Liver (tissue), 9 donors: ENCODE results near the gene COL15A1. TPM values are rescaled to one million over a fixed set of nuclear protein-coding genes. Genes with fewer than 3 reads are reported as not detected.
A peak's percentile ranks its signal among the peaks of the same experiment; 100 is the strongest.

Experiments
- DNase-seq: peaks from one replicate; pipeline ENCODE4 v3.0.0-alpha.2; 2017; ENCODE audit warnings: low spot score
- H3K27ac ChIP-seq, 2 donors: one replicate each; pipeline ENCODE4 v1.7.0; 2013; ENCODE audit warnings: inconsistent platforms in 2 of 2, low read length in 2 of 2, control low read depth in 1 of 2, low read depth in 1 of 2, mild to moderate bottlenecking in 1 of 2
- H3K27me3 ChIP-seq, 4 donors: one replicate each; pipeline versions ENCODE4 v1.6.1 to v1.7.0; 2013; ENCODE audit warnings: low read length in 3 of 4, inconsistent platforms in 1 of 4, mild to moderate bottlenecking in 1 of 4, moderate library complexity in 1 of 4; ENCODE audit not compliant: control insufficient read depth in 4 of 4, insufficient read depth in 4 of 4
- H3K36me3 ChIP-seq, 4 donors: one replicate each; pipeline versions ENCODE4 v1.6.1 to v1.7.0; 2013; ENCODE audit warnings: low read length in 3 of 4, mild to moderate bottlenecking in 3 of 4, low read depth in 1 of 4, moderate library complexity in 1 of 4; ENCODE audit not compliant: control insufficient read depth in 4 of 4, insufficient read depth in 3 of 4
- H3K4me1 ChIP-seq, 4 donors: one replicate each; pipeline versions ENCODE4 v1.6.1 to v1.7.0; 2013; ENCODE audit warnings: low read length in 3 of 4, mild to moderate bottlenecking in 3 of 4, moderate library complexity in 1 of 4; ENCODE audit not compliant: control insufficient read depth in 4 of 4, insufficient read depth in 4 of 4
- H3K4me3 ChIP-seq, 3 donors: one replicate each; pipeline versions ENCODE4 v1.6.1 to v1.7.0; 2013; ENCODE audit warnings: low read length in 3 of 3, control low read depth in 1 of 3, low read depth in 1 of 3, mild to moderate bottlenecking in 1 of 3
- H3K9ac ChIP-seq, 2 donors: one replicate each; pipeline ENCODE4 v1.7.0; 2013; ENCODE audit warnings: low read length in 2 of 2, mild to moderate bottlenecking in 2 of 2, moderate library complexity in 2 of 2, control low read depth in 1 of 2, low read depth in 1 of 2
- H3K9me3 ChIP-seq, 4 donors: one replicate each; pipeline versions ENCODE4 v1.6.1 to v1.7.0; 2013; ENCODE audit warnings: low read length in 3 of 4; ENCODE audit not compliant: control insufficient read depth in 4 of 4
- FOXA1 ChIP-seq: IDR thresholded peaks from 2 replicates; pipeline ENCODE4 v1.6.1; 2016; ENCODE audit warnings: antibody characterized with exemption
- GABPA ChIP-seq, 2 donors: IDR thresholded peaks in 1 of 2; conservative IDR thresholded peaks in 1 of 2; 2 replicates each; pipeline ENCODE4 v1.6.1; 2016; ENCODE audit warnings: antibody characterized with exemption in 2 of 2, mild to moderate bottlenecking in 1 of 2, moderate library complexity in 1 of 2
- HNF4G ChIP-seq: IDR thresholded peaks from 2 replicates; pipeline ENCODE4 v1.6.1; 2016; ENCODE audit warnings: antibody characterized with exemption
- JUND ChIP-seq, 2 donors: IDR thresholded peaks; 2 replicates each; pipeline ENCODE4 v1.6.1; 2016; ENCODE audit warnings: antibody characterized with exemption in 2 of 2
- NR2F2 ChIP-seq: IDR thresholded peaks from 2 replicates; pipeline ENCODE4 v1.6.1; 2016; ENCODE audit warnings: antibody characterized with exemption
- RAD21 ChIP-seq, 2 donors: IDR thresholded peaks; 2 replicates each; pipeline ENCODE4 v1.6.1; 2016; ENCODE audit warnings: antibody characterized with exemption in 2 of 2, mild to moderate bottlenecking in 2 of 2
- RXRA ChIP-seq, 2 donors: IDR thresholded peaks; 2 replicates each; pipeline ENCODE4 v1.6.1; 2017 to 2018; ENCODE audit warnings: antibody characterized with exemption in 2 of 2, mild to moderate bottlenecking in 1 of 2
- SP1 ChIP-seq: IDR thresholded peaks from 2 replicates; pipeline ENCODE4 v1.6.1; 2018; ENCODE audit warnings: antibody characterized with exemption, mild to moderate bottlenecking
- WGBS: extraction: QIAGEN DNeasy Blood & Tissue Kit; methylation state at CpG from one replicate; pipeline ENCODE4 v1.1.7; 2013; 5-methylcytosine and 5-hydroxymethylcytosine counted together
- polyA plus RNA-seq, 2 donors: library from polyadenylated mRNA; stranded (reverse) in 1 of 2; unstranded in 1 of 2; fragments of 200-250 nt in 1 of 2; fragments of >200 nt in 1 of 2; fragmentation: Nextera tagmentation in 1 of 2; extraction: Ambion mirVana in 1 of 2; gene quantifications; one replicate each; pipeline versions ENCODE4 v1.2.1 to v1.2.3, GENCODE V29; 2013 to 2015
- total RNA-seq, 2 donors: library from RNA; depleted of rRNA; stranded (reverse); fragments of >200 nt; gene quantifications; one replicate each; pipeline ENCODE4 v1.2.3, GENCODE V29; 2014
- TF ChIP-seq, protein P1 (sequence below): IDR thresholded peaks from 2 replicates; pipeline ENCODE4 v1.6.1; 2016; ENCODE audit warnings: antibody characterized with exemption
- TF ChIP-seq, protein P2 (sequence below): IDR thresholded peaks from 2 replicates; pipeline ENCODE4 v1.6.1; 2016; ENCODE audit warnings: antibody characterized with exemption
- TF ChIP-seq, protein P3 (sequence below): fragments of 150-350 bp; IDR thresholded peaks from 2 replicates; pipeline ENCODE4 v1.5.1; 2017; ENCODE audit warnings: improper control_type of control experiment, low read depth, low read length; ENCODE audit not compliant: missing input control
- TF ChIP-seq, protein P4 (sequence below): IDR thresholded peaks from 2 replicates; pipeline ENCODE4 v1.6.1; 2016; ENCODE audit warnings: antibody characterized with exemption, mild to moderate bottlenecking
- TF ChIP-seq, protein P5 (sequence below): IDR thresholded peaks from 2 replicates; pipeline ENCODE4 v1.6.1; 2016; ENCODE audit warnings: antibody characterized with exemption
- donor health status: healthy.
- donor health status: healthy.
- donor health status: healthy.
- donor health status: healthy.
- donor health status: healthy.

Gene COL15A1
- total and polyA plus RNA-seq, 4 donors, result 0.10 to 0.42 (median 0.24) TPM

DNA sequence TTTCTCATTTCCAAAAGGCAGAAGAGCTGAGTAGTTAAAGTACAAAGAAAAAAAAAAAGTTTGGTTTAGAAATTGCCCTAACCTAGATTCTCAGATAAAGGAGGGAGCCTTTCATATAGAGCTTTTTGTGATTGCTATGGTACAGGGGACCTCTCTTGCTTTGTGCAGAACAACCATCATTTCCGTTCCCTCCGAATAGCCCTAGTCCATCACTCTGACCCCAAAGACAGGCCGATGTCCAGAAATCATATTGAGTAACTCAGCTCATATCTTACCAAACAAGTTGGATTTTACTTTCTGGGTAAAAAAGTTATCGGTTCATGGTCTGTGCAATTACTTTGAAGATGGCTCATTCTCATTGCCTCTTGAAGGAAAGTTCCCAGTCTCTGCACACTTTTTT lies 36.7 kb upstream of the COL15A1 start (continued):
- TF ChIP-seq, protein P1, sequence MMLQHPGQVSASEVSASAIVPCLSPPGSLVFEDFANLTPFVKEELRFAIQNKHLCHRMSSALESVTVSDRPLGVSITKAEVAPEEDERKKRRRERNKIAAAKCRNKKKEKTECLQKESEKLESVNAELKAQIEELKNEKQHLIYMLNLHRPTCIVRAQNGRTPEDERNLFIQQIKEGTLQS, result no peak
- TF ChIP-seq RAD21 (IDR thresholded peaks at IDR 0.05), result no peak
- no peak for TF ChIP-seq JUND (IDR thresholded peaks at IDR 0.05)
- no peak for TF ChIP-seq GABPA (IDR thresholded peaks at IDR 0.05 in 1 of 2, conservative IDR thresholded peaks at IDR 0.05 in 1 of 2)

DNA sequence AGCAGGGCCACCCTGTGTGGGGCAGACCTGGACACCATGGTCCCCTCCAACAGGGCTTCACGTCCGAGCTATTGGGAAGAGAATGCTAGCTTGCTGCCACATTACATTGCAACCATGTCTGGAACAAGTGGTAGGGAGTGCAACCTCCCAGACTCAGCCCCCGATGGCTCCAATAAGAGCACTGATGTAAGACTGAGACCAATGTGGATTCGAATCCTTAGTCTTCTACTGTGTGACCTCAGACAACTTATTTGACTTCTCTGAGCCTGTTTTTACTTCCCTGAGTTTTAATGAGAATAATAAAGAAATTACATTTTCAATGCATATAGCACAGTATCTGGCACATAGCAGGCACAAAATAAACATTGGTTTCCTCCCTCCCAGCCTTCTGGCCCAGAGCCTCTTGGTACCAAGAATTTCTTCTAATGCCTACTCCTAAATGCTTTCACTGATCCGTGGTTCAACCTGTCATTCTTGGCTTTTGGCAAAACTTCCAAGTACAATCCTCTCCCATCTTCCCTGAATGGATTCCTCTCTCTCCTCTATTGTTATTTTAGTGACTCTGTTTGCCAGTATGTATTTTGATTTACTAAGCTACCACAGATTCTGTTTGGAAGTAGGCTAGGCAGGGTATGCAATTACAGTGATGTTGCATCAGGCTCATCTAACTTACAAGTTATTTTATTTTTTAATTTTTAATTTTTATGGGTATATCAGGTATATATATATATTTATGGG lies 34.6 kb upstream of the COL15A1 start:
- H3K4me1 ChIP-seq, result no peaks in the 10 kb centered on the region
- WGBS, result 82% methylated on average over 5 of the region's 5 CpGs
- no peak for DNase-seq
- peak overlapping the region in 1 of 2 donors; percentile 25 for H3K27ac ChIP-seq
- no peak overlapping the region for H3K4me3 ChIP-seq
- TF ChIP-seq, protein P2, sequence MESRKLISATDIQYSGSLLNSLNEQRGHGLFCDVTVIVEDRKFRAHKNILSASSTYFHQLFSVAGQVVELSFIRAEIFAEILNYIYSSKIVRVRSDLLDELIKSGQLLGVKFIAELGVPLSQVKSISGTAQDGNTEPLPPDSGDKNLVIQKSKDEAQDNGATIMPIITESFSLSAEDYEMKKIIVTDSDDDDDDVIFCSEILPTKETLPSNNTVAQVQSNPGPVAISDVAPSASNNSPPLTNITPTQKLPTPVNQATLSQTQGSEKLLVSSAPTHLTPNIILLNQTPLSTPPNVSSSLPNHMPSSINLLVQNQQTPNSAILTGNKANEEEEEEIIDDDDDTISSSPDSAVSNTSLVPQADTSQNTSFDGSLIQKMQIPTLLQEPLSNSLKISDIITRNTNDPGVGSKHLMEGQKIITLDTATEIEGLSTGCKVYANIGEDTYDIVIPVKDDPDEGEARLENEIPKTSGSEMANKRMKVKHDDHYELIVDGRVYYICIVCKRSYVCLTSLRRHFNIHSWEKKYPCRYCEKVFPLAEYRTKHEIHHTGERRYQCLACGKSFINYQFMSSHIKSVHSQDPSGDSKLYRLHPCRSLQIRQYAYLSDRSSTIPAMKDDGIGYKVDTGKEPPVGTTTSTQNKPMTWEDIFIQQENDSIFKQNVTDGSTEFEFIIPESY, result no peak
- TF ChIP-seq FOXA1 (no peak), RAD21 (IDR thresholded peaks at IDR 0.05) (no peak), NR2F2 (no peak), JUND (IDR thresholded peaks at IDR 0.05) (no peak), SP1 (no peak), HNF4G (no peak), RXRA (IDR thresholded peaks at IDR 0.05) (no peak)
- TF ChIP-seq, protein P3, sequence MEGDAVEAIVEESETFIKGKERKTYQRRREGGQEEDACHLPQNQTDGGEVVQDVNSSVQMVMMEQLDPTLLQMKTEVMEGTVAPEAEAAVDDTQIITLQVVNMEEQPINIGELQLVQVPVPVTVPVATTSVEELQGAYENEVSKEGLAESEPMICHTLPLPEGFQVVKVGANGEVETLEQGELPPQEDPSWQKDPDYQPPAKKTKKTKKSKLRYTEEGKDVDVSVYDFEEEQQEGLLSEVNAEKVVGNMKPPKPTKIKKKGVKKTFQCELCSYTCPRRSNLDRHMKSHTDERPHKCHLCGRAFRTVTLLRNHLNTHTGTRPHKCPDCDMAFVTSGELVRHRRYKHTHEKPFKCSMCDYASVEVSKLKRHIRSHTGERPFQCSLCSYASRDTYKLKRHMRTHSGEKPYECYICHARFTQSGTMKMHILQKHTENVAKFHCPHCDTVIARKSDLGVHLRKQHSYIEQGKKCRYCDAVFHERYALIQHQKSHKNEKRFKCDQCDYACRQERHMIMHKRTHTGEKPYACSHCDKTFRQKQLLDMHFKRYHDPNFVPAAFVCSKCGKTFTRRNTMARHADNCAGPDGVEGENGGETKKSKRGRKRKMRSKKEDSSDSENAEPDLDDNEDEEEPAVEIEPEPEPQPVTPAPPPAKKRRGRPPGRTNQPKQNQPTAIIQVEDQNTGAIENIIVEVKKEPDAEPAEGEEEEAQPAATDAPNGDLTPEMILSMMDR, result no peak
- TF ChIP-seq, protein P4, sequence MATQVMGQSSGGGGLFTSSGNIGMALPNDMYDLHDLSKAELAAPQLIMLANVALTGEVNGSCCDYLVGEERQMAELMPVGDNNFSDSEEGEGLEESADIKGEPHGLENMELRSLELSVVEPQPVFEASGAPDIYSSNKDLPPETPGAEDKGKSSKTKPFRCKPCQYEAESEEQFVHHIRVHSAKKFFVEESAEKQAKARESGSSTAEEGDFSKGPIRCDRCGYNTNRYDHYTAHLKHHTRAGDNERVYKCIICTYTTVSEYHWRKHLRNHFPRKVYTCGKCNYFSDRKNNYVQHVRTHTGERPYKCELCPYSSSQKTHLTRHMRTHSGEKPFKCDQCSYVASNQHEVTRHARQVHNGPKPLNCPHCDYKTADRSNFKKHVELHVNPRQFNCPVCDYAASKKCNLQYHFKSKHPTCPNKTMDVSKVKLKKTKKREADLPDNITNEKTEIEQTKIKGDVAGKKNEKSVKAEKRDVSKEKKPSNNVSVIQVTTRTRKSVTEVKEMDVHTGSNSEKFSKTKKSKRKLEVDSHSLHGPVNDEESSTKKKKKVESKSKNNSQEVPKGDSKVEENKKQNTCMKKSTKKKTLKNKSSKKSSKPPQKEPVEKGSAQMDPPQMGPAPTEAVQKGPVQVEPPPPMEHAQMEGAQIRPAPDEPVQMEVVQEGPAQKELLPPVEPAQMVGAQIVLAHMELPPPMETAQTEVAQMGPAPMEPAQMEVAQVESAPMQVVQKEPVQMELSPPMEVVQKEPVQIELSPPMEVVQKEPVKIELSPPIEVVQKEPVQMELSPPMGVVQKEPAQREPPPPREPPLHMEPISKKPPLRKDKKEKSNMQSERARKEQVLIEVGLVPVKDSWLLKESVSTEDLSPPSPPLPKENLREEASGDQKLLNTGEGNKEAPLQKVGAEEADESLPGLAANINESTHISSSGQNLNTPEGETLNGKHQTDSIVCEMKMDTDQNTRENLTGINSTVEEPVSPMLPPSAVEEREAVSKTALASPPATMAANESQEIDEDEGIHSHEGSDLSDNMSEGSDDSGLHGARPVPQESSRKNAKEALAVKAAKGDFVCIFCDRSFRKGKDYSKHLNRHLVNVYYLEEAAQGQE, result no peak
- TF ChIP-seq, protein P5, sequence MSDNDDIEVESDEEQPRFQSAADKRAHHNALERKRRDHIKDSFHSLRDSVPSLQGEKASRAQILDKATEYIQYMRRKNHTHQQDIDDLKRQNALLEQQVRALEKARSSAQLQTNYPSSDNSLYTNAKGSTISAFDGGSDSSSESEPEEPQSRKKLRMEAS, result no peak
- no peaks in the 10 kb centered on the region for H3K9me3 ChIP-seq
- H3K27me3 ChIP-seq, result no peaks in the 10 kb centered on the region
- H3K36me3 ChIP-seq, result no peaks in the 10 kb centered on the region
- no peak overlapping the region for H3K9ac ChIP-seq
